Activated CD4-positive, alpha-beta T cell treated with anti-CD3 and anti-CD28 coated beads for 36 hours (primary cell): Measurements from ENCODE around the gene AP3B2. TPM values are rescaled to one million over a fixed set of nuclear protein-coding genes. Genes with fewer than 3 reads are reported as not detected.
A peak's percentile ranks its signal among the peaks of the same experiment; 100 is the strongest.

ENCODE experiments used
- ATAC-seq: fragments of 200-7000 bp; cut with Tn5 transposase; one replicate; pipeline ENCODE4 v1.10.0; 2021; ENCODE audit warnings: mild to moderate bottlenecking, moderate library complexity
- CTCF ChIA-PET: fragments of 350-600 bp; sonication (Branson Sonifier 250); formaldehyde crosslinking; loops from one replicate; lab custom pipeline; 2021; ENCODE audit warnings: antibody characterized with exemption; lab: Charles Lee
- POLR2A ChIA-PET: fragments of 350-600 bp; sonication (Branson Sonifier 250); formaldehyde crosslinking; loops from one replicate; lab custom pipeline; 2021; ENCODE audit warnings: antibody characterized with exemption, inconsistent platforms; lab: Charles Lee
- DNase-seq: peaks from one replicate; pipeline ENCODE4 v3.0.0-alpha.2; 2020
- H3K27ac Mint-ChIP-seq: one replicate; pipeline ENCODE4 v1.8.0; 2021; ENCODE audit warnings: mixed read lengths
- H3K27me3 Mint-ChIP-seq: one replicate; pipeline ENCODE4 v1.8.0; 2021; ENCODE audit warnings: mixed read lengths
- H3K36me3 Mint-ChIP-seq: one replicate; pipeline ENCODE4 v1.8.0; 2021; ENCODE audit warnings: low read depth, mixed read lengths
- H3K4me1 Mint-ChIP-seq: one replicate; pipeline ENCODE4 v1.8.0; 2021; ENCODE audit warnings: mixed read lengths
- H3K4me3 Mint-ChIP-seq: one replicate; pipeline ENCODE4 v1.8.0; 2021; ENCODE audit warnings: mild to moderate bottlenecking, moderate library complexity, mixed read lengths
- H3K9me3 Mint-ChIP-seq: one replicate; pipeline ENCODE4 v1.8.0; 2021; ENCODE audit warnings: low read depth, mixed read lengths
- intact Hi-C, 2 experiments: fragments of 100-400 bp; cut with DNase I in 1 of 2; cut with micrococcal nuclease in 1 of 2; formaldehyde crosslinking; loops; one replicate each; pipeline versions ENCODE4 v1.14.2 to v1.15.1; 2022 to 2024; cut with DNase I, micrococcal nuclease
- total RNA-seq, 2 experiments: library from RNA; stranded (reverse); gene quantifications; one replicate each; pipeline ENCODE4 v1.2.3, GENCODE V29; 2021

The AP3B2 gene
- total RNA-seq, 2 experiments from 2014 or later: 0.39 to 0.59 TPM

- H3K9me3 Mint-ChIP-seq: no peaks in the 10 kb centered on the region
- DNase-seq (no peak), ATAC-seq (no peak)
- no peaks in the 10 kb centered on the region for H3K36me3 Mint-ChIP-seq
- ChIA-PET POLR2A (no interaction called here), CTCF (no interaction called here)
- H3K27me3 Mint-ChIP-seq: peaks cover 11% of the 10 kb centered on the region
- intact Hi-C loops: no loop called here
- no peak overlapping the region for H3K27ac Mint-ChIP-seq
- no peaks in the 10 kb centered on the region for H3K4me1 Mint-ChIP-seq
- no peak overlapping the region for H3K4me3 Mint-ChIP-seq
Measured at GRCh38 chr15:82666606-82667005, 43.1 kb downstream of the AP3B2 start.

- ChIA-PET CTCF (no interaction called here), POLR2A (no interaction called here)
- intact Hi-C loops: no loop called here
- Mint-ChIP-seq H3K27ac (no peak overlapping the region), H3K36me3 (no peaks in the 10 kb centered on the region), H3K9me3 (no peaks in the 10 kb centered on the region), H3K4me1 (no peaks in the 10 kb centered on the region), H3K4me3 (no peak overlapping the region), H3K27me3 (peaks cover 11% of the 10 kb centered on the region)
- DNase-seq (no peak), ATAC-seq (no peak)
Measured at GRCh38 chr15:82664021-82664420, 45.7 kb downstream of the AP3B2 start.

GRCh38 chr15:82663186-82663600 lies 46.5 kb downstream of the AP3B2 start:
- Mint-ChIP-seq H3K4me3 (no peak overlapping the region), H3K4me1 (no peaks in the 10 kb centered on the region), H3K36me3 (no peaks in the 10 kb centered on the region), H3K27me3 (peaks cover 11% of the 10 kb centered on the region), H3K9me3 (no peaks in the 10 kb centered on the region), H3K27ac (no peak overlapping the region)
- peak; percentile 61 for ATAC-seq
- ChIA-PET POLR2A (no interaction called here), CTCF (no interaction called here)
- DNase-seq: peak; percentile 75
- intact Hi-C loops: loop anchor here (1.0 kb wide), 1 partner anchor 46 kb away; the partner anchor contains the start of gene AP3B2 (in 2 of the 2)

GRCh38 chr15:82662641-82663040 lies 47.0 kb downstream of the AP3B2 start:
- intact Hi-C loops: loop anchor here (1.0 kb wide), 1 partner anchor 47 kb away; the partner anchor contains the start of gene AP3B2 (in 2 of the 2)
- Mint-ChIP-seq H3K4me3 (no peak overlapping the region), H3K27me3 (peaks cover 11% of the 10 kb centered on the region), H3K27ac (no peak overlapping the region), H3K36me3 (no peaks in the 10 kb centered on the region), H3K4me1 (no peaks in the 10 kb centered on the region), H3K9me3 (no peaks in the 10 kb centered on the region)
- no peak for ATAC-seq
- ChIA-PET CTCF (no interaction called here), POLR2A (no interaction called here)
- no peak for DNase-seq

- ChIA-PET POLR2A (no interaction called here), CTCF (no interaction called here)
- H3K27me3 Mint-ChIP-seq: peaks cover 17% of the 10 kb centered on the region
- ATAC-seq (no peak), DNase-seq (no peak)
- H3K36me3 Mint-ChIP-seq: no peaks in the 10 kb centered on the region
- H3K9me3 Mint-ChIP-seq: no peaks in the 10 kb centered on the region
- intact Hi-C loops: no loop called here
- no peak overlapping the region for H3K4me3 Mint-ChIP-seq
- no peak overlapping the region for H3K27ac Mint-ChIP-seq
- H3K4me1 Mint-ChIP-seq: no peaks in the 10 kb centered on the region
Measured at GRCh38 chr15:82660378-82660777, 49.3 kb downstream of the AP3B2 start.

GRCh38 chr15:82656641-82657266 lies 52.9 kb downstream of the AP3B2 start:
- no peaks in the 10 kb centered on the region for H3K9me3 Mint-ChIP-seq
- CTCF ChIA-PET: no interaction called here
- POLR2A ChIA-PET: no interaction called here
- peaks cover 13% of the 10 kb centered on the region for H3K27me3 Mint-ChIP-seq
- ATAC-seq (no peak), DNase-seq (no peak)
- H3K4me3 Mint-ChIP-seq: no peak overlapping the region
- no peaks in the 10 kb centered on the region for H3K4me1 Mint-ChIP-seq
- no peak overlapping the region for H3K27ac Mint-ChIP-seq
- H3K36me3 Mint-ChIP-seq: no peaks in the 10 kb centered on the region
- intact Hi-C loops: no loop called here

- H3K9me3 Mint-ChIP-seq: no peaks in the 10 kb centered on the region
- H3K4me1 Mint-ChIP-seq: no peaks in the 10 kb centered on the region
- ATAC-seq (no peak), DNase-seq (no peak)
- no peak overlapping the region for H3K4me3 Mint-ChIP-seq
- peaks cover 15% of the 10 kb centered on the region for H3K27me3 Mint-ChIP-seq
- CTCF ChIA-PET: no interaction called here
- no peaks in the 10 kb centered on the region for H3K36me3 Mint-ChIP-seq
- intact Hi-C loops: no loop called here
- no peak overlapping the region for H3K27ac Mint-ChIP-seq
- POLR2A ChIA-PET: no interaction called here
Measured at GRCh38 chr15:82655606-82656005, 54.1 kb downstream of the AP3B2 start.

GRCh38 chr15:82653483-82654168 lies 56.0 kb downstream of the AP3B2 start:
- H3K9me3 Mint-ChIP-seq: no peaks in the 10 kb centered on the region
- intact Hi-C loops: no loop called here
- DNase-seq (no peak), ATAC-seq (no peak)
- no peaks in the 10 kb centered on the region for H3K36me3 Mint-ChIP-seq
- no peak overlapping the region for H3K27ac Mint-ChIP-seq
- H3K4me3 Mint-ChIP-seq: no peak overlapping the region
- H3K4me1 Mint-ChIP-seq: no peaks in the 10 kb centered on the region
- H3K27me3 Mint-ChIP-seq: peaks cover 24% of the 10 kb centered on the region
- POLR2A ChIA-PET: interaction anchor here (0.5 kb wide), 1 partner anchor 68 kb away, joined by 3 read pairs; no protein-coding TSS in a partner anchor
- CTCF ChIA-PET: interaction anchor here (1.1 kb wide), 1 partner anchor 14 kb away, joined by 4 read pairs; no protein-coding TSS in a partner anchor

GRCh38 chr15:82651708-82652107 lies 58.0 kb downstream of the AP3B2 start:
- no peaks in the 10 kb centered on the region for H3K36me3 Mint-ChIP-seq
- POLR2A ChIA-PET: no interaction called here
- no peak overlapping the region for H3K4me3 Mint-ChIP-seq
- H3K27me3 Mint-ChIP-seq: peaks cover 28% of the 10 kb centered on the region
- H3K4me1 Mint-ChIP-seq: no peaks in the 10 kb centered on the region
- ATAC-seq (no peak), DNase-seq (no peak)
- H3K27ac Mint-ChIP-seq: no peak overlapping the region
- CTCF ChIA-PET: interaction anchor here (0.7 kb wide), 1 partner anchor 15 kb away, joined by 3 read pairs; no protein-coding TSS in a partner anchor
- H3K9me3 Mint-ChIP-seq: no peaks in the 10 kb centered on the region
- intact Hi-C loops: no loop called here

- no peaks in the 10 kb centered on the region for H3K9me3 Mint-ChIP-seq
- ChIA-PET CTCF (interaction anchor here (1.3 kb wide), 1 partner anchor 106 kb away, joined by 3 read pairs; no protein-coding TSS in a partner anchor), POLR2A (no interaction called here)
- ATAC-seq: no peak
- H3K36me3 Mint-ChIP-seq: no peaks in the 10 kb centered on the region
- DNase-seq: no peak
- H3K27ac Mint-ChIP-seq: no peak overlapping the region
- peaks cover 32% of the 10 kb centered on the region for H3K27me3 Mint-ChIP-seq
- no peak overlapping the region for H3K4me3 Mint-ChIP-seq
- intact Hi-C loops: no loop called here
- H3K4me1 Mint-ChIP-seq: peaks cover 3% of the 10 kb centered on the region
Measured at GRCh38 chr15:82650046-82650670, 59.5 kb downstream of the AP3B2 start.

- intact Hi-C loops: loop anchor here in 1 of 2 experiments (5.0 kb wide), 1 partner anchor 107 kb away; the partner anchor contains the start of gene RPS17
- ATAC-seq (no peak), DNase-seq (no peak)
- H3K27ac Mint-ChIP-seq: no peak overlapping the region
- POLR2A ChIA-PET: no interaction called here
- no peak overlapping the region for H3K4me3 Mint-ChIP-seq
- H3K9me3 Mint-ChIP-seq: no peaks in the 10 kb centered on the region
- CTCF ChIA-PET: no interaction called here
- no peaks in the 10 kb centered on the region for H3K36me3 Mint-ChIP-seq
- peaks cover 3% of the 10 kb centered on the region for H3K4me1 Mint-ChIP-seq
- peaks cover 38% of the 10 kb centered on the region for H3K27me3 Mint-ChIP-seq
Measured at GRCh38 chr15:82649226-82649999, 60.3 kb downstream of the AP3B2 start.
